GM21619 (cell line): ENCODE data around the gene UPB1.

Source experiments
- ATAC-seq: cut with Tn5 transposase; IDR thresholded peaks from one replicate; pipeline ENCODE4 v1.9.1; 2021; ENCODE audit not compliant: unreplicated experiment

The UPB1 gene

DNA sequence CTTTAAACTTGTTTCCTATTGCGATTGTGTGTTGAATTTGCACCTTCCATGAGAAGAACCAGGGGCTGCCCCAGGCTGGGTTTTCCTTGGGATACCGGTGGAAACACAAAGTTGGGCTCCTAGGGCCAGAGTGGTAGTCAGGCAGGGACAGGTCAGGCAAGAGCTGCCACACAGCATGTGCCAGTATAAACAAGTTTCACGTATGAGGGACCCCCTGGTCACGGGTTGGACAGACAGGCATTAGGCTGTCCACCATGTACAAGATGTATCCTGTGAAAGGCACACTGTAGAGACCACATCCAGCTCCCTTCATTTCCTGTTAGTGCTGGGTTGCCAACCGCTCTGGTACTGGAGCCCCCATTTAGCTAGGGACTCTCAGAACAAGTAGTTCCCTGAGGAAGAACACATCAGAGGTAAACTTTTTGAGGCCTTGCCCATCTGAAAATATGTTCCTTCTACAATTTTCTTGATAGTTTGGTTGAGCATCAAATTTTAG is 8.8 kb downstream of the UPB1 start:
- no peak for ATAC-seq

DNA sequence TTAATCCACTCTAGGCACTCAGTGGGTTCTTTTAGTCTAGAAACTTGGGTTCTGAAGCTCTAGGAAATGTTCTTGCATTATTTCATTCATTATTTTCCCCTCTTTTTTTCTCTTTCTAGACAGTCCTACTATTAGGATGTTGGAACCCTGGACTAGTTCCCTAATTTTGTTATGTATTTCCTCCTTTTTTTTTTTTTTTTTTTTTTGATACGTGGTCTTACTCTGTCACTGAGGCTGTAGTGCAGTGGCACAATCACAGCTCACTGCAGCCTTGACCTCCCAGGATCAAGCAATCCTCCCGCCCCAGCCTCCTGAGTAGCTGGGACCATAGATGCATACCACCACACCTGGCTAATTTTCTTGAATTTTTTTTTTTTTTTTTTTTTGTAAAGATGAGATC is 9.4 kb downstream of the UPB1 start:
- no peak for ATAC-seq

DNA sequence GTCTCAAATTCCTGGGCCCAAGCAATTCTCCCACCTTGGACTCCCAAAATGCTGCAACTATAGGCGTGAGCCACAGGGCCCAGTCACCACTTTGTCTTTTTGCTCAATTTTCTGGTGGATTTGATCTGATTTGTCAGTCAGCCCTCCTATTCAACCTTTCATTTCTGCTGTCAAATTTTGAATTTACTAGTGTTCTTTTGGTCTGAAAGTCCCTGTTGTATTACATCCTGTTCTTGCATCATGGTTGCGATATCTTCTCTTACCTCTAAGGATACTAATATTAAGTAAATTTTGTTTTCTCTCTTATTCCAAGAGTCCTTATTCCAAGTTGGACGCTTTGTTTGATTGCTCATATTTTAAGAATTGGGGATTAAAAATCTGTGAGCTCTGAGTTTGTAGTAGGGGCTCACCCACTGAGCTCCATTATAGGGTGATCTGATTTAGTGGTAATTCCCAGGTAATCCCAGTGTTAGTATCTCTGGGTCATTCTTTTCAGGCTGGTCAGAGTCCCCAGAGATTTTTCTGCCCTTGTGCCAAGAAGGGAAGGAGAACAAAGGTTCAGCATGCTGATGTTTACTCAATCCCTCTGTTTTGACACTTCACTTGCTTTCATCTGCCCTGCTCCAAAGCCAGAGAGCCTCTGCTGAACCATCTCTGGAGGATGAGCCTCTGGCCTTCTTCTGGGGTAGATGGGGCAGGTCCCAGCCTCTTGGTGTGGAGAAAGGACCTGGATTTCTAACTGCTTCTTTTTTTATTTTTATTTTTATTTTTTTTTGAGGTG is 10.0 kb downstream of the UPB1 start:
- no peak for ATAC-seq

- ATAC-seq = no peak
Observed at GRCh38 chr22:24506802-24507438, 11.8 kb downstream of the UPB1 start.

GRCh38 chr22:24507716-24508115 is 12.6 kb downstream of the UPB1 start:
- no peak for ATAC-seq

DNA sequence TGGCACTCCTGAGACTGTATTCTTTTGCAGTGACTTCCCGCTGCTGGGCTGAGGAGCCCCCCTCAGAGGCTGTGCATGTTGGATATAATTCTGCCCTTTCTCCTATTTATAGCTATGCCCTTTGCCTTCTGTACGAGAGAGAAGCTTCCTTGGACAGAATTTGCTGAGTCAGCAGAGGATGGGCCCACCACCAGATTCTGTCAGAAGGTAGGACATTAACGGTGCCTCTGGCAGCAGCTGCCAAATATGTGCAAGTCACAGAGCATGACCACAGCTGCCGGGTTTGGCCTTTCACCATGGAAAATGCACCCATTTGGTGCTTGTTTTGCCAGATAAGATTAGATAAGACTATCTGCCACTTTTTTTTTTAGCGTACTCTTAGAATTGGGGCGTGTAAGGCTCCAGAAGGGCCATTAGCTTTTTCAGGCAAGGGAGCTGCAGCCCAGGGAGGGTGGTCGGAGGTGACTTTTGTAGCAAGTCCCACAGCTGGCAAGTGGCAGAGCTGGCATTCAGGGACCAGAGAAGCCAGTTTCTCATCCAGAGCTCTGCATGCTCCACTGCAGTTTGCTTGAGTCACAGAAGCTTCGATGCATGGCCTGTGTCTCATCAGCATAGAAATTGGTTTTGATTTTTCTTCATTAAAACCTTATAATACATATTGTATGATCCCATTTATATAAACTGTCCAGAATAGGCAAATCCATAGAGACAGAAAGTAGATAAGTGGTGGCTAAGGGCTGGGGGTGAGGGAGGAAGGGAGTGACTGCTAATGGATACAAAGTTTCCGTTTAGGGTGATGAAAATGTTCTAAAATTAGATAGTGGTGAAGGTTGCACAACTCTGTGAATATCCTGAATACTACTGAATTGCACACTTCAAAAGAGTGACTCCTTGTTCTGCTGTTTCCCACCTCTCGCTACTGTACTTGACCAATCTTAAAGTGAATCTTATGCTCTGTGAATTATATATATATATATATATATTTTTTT is 15.8 kb downstream of the UPB1 start:
- no peak for ATAC-seq

GRCh38 chr22:24512043-24512442 is 16.9 kb downstream of the UPB1 start:
- no peak for ATAC-seq

DNA sequence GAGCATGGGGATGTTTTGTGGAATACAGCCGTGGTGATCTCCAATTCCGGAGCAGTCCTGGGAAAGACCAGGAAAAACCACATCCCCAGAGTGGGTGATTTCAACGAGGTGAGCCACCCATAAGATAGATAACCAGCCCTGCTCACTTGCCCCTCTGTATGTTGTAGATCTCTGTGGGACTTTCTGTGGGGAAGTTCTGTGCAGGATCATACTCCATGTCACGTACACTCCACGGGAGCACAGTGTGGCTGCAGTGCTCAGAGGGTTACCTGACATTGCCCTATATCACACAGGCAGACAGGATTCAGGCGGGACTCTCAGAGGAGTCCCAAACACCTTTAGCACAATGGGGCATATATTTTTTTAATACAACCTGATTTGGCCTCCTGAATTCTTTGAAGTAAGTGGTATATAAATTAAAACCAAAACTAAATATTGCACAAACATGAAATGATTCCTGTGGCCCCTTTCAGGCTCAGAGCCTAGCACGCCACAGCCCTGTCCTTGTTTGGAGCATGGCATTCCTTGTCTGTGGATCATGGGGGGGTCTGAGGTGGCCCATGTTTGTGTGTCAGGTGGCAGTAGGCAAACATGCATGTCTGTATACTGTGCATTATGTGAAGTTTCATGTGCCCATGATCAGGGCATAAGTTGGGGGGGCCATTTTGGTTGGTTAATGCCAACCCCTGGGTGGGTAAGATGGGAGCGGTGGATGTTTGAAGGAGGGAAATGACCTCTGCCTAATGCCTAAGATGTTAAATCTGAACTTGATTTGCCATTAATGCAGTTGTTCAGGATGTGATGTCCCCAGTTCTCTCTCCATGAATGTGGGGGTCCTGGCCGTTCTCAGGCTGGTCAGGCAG is 18.5 kb downstream of the UPB1 start:
- no peak for ATAC-seq

DNA sequence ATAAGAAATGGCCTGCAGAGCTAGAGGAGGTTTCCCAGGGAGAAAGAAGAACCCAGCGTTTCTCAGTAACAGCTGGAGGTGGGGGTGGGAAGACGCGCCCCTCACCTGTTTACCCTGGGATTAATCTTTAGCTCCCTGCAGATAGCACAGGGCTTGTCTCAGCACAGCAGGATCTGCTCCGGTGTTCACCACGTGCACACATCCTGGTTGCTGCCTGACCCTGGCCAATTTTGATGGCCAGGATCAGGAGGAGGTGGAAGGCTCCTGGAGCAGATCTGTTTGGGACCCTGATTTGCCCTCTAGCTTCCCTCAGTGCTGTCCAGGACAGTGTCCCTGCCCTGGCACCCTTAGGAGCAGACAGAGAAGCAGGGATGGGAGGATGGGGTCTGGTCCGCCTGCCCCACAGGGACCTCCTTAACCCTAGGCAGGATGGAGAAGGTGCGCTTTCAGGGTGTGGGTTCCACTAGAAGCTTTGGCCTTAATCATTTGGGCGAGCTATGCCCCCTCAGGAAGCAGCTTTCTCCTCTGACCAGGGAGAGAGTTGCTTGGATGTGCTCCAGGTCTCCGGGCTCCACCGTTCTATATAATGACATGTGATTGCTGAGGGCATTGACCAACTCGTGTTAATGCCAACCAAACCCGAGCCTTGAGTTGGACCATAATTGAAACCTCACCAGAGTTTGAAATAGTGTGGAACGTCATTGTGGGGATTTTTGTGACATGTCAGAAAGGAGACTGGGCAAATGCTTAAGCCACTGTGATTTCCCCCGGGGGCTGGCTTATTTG is 19.3 kb downstream of the UPB1 start:
- no peak for ATAC-seq

- no peak for ATAC-seq
Observed at GRCh38 chr22:24515027-24515338, 19.9 kb downstream of the UPB1 start.

GRCh38 chr22:24516301-24516737 is 21.2 kb downstream of the UPB1 start:
- no peak for ATAC-seq

DNA sequence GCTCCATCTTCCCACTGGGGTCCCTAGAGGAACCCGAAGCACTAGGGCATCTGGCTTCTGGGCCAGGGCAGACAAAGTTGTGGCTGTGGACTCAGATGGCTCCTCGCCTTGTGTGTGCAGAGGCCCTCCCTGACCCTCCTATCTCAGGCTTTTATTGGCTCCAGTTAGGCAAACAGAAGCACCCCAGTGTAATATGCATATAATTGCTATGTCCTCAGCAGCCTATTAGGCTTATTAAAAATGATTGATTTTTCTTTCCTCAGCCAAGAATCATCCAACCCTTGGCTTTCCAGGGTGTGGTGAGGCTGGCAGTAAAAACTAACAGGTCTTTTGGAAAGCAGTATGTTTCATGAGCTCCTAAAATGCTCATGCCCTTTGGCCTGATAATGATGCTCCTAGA is 22.3 kb downstream of the UPB1 start:
- ATAC-seq = no peak

DNA sequence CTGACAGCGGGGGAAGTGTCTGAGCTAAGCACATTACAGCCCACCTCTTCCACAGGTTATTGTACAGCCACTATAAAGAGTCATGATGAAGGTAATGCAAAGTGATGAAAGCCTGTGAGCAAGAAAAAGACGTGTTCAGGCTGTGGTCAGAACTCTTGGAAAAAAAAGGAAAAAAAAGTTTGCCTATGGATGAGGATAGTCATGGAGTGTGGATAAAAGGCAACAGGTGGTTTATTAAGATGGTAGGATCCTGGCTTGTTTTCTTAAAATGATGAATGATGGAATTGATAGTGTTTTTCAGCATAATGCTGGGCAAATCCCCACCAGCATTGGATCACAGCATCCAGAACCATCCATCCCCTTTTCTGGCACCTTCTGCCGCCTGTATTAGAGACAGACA is 23.1 kb downstream of the UPB1 start:
- no peak for ATAC-seq

GRCh38 chr22:24518771-24519485 is 23.8 kb downstream of the UPB1 start:
- ATAC-seq = no peak

DNA sequence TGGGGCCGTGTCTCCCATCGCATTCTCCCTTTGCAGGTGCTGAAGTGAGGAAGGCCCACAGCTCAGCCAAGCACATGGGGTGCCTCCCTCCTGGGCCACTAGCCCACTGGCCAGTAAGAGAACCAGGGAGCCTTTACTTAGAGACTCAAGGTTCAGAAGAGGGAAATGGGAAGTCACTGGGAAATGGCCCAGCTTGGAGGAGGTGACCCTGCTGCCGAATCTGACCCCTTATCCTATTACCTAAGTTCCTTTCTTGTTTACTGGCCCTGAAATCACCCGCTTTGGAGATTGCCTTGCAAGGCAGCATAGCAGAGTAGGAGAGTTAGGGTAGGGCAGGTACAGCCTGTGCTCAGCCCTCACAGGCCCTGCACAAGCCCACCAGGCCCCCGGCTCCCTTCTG is 24.4 kb downstream of the UPB1 start:
- no peak for ATAC-seq

DNA sequence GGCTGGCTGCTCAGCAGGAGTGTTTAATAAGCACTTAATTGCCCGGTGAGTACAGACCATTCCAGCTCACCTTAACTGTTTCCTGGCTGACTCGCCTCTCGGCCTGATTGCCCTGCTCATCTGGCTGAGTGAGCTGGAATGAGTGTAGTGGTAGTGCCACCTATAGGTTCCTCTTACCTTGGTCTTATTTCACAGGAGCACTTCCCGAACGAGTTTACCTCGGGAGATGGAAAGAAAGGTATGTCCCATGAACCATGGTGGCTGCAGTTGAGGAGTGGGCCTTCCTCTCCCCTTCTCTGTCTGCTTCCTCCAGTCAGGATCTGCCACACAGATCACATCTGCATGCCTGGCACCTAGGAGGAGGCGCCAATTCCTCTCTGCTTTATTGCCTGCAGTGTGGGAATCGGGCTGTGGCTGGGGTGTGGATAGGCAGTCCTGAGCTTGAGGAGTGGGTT is 26.7 kb downstream of the UPB1 start:
- no peak for ATAC-seq

DNA sequence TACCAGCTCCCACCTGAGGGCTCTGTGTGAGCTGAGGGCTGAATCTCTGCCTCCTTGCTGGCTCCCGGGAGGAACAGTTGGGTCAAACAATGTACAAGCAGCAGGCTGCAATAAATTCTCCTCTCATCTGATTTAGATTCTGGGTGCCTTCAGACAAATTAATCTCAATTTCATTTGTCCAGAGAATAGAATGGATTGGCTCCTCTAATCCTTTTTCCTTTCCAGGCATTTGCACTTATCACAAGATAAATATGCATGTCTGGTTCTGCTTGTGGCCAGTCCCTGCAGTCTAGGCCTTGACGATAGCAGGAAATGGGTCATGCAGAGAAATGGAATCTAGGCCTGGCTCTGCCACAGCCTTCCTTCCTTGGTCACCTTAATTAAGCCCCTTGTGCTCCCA is 28.7 kb downstream of the UPB1 start:
- no peak for ATAC-seq

GRCh38 chr22:24525416-24526037 is 30.4 kb downstream of the UPB1 start:
- peak; percentile 87 for ATAC-seq

- no peak for ATAC-seq
Observed at GRCh38 chr22:24526191-24526590, 31.1 kb downstream of the UPB1 start.
